ENCODE results near the gene BMPR2. TPM values are rescaled to one million over a fixed set of nuclear protein-coding genes. Genes with fewer than 3 reads are reported as not detected.
"Not testable (repeated sequence)": the region's sequence is repeated elsewhere in the genome, so short reads cannot be mapped to it uniquely, and the experiment has no call there.

Gene BMPR2
- total and polyA plus RNA-seq, 2 experiments from 2014 or later, result 12.5 to 42.2 TPM

DNA sequence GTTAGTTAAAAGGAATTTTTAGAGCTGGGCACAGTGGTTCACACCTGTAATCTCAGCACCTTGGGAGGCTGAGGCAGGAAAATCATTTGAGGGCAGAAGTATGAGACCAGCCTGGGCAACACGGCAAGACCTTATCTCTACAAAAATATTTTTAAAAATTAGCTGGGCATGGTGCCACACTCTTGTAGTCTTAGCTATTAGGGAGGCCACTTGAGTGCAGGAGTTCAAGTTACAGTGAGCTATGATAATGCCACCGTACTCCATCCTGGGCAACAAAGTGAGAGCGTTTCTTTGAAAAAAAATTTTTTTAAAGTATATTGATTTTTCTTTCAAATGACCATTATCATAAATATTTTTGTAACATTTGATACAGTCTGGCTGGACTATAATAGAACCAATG, 165.0 kb downstream of the BMPR2 start:
- H3K27ac ChIP-seq, result no peak overlapping the region
- no peaks in the 10 kb centered on the region for H3K9me2 ChIP-seq (replicated peaks; ENCODE audit: insufficient read depth)
- no peak overlapping the region for H3K4me2 ChIP-seq
- no peak overlapping the region for H3K4me3 ChIP-seq
- no peaks in the 10 kb centered on the region for H3K36me3 ChIP-seq (replicated peaks; ENCODE audit: insufficient read depth, low read depth)
- WGBS (ENCODE audit: low lambda C conversion rate, missing lambda C conversion rate), result 88% methylated on average over 3 of the region's 3 CpGs
- H3K4me1 ChIP-seq (ENCODE audit: insufficient read depth), result no peaks in the 10 kb centered on the region
- no peak overlapping the region for H2AFZ ChIP-seq
- H4K20me1 ChIP-seq (ENCODE audit: insufficient read depth, poor library complexity, severe bottlenecking), result no peaks in the 10 kb centered on the region
- H3K9me3 ChIP-seq (ENCODE audit: low read depth), result no peaks in the 10 kb centered on the region
- TF ChIP-seq, protein P1, sequence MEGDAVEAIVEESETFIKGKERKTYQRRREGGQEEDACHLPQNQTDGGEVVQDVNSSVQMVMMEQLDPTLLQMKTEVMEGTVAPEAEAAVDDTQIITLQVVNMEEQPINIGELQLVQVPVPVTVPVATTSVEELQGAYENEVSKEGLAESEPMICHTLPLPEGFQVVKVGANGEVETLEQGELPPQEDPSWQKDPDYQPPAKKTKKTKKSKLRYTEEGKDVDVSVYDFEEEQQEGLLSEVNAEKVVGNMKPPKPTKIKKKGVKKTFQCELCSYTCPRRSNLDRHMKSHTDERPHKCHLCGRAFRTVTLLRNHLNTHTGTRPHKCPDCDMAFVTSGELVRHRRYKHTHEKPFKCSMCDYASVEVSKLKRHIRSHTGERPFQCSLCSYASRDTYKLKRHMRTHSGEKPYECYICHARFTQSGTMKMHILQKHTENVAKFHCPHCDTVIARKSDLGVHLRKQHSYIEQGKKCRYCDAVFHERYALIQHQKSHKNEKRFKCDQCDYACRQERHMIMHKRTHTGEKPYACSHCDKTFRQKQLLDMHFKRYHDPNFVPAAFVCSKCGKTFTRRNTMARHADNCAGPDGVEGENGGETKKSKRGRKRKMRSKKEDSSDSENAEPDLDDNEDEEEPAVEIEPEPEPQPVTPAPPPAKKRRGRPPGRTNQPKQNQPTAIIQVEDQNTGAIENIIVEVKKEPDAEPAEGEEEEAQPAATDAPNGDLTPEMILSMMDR (IDR thresholded peaks at IDR 0.05; ENCODE audit: poor library complexity), result no peak
- TF ChIP-seq EZH2phosphoT487 (IDR thresholded peaks at IDR 0.05; ENCODE audit: low read depth, severe bottlenecking, unreplicated experiment) (no peak), EZH2 (IDR thresholded peaks at IDR 0.05; ENCODE audit: borderline replicate concordance) (no peak)
- H3K27me3 ChIP-seq, result no peaks in the 10 kb centered on the region
- DNase-seq (ENCODE audit: low spot score), result no peak
- no peaks in the 10 kb centered on the region for H3K79me2 ChIP-seq

DNA sequence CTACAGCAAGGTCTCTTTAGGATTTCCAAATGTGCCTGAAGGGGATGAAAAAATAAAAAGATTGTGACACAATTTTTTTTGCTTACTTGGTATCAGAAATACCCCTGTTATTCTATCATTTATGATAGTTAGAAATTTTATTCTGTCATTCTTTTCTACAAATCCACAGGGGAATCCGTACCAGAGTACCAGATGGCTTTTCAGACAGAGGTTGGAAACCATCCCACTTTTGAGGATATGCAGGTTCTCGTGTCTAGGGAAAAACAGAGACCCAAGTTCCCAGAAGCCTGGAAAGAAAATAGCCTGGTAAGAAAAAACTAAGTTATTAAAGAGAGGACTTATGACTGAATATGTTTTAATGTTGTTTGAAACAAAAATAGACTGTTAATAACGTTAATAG, 166.0 kb downstream of the BMPR2 start:
- Histone ChIP-seq H3K4me3 (no peak overlapping the region), H3K9me2 (replicated peaks; ENCODE audit: insufficient read depth) (no peaks in the 10 kb centered on the region), H3K4me1 (ENCODE audit: insufficient read depth) (no peaks in the 10 kb centered on the region), H3K9me3 (ENCODE audit: low read depth) (no peaks in the 10 kb centered on the region), H3K27me3 (no peaks in the 10 kb centered on the region), H3K27ac (no peak overlapping the region), H4K20me1 (ENCODE audit: insufficient read depth, poor library complexity, severe bottlenecking) (no peaks in the 10 kb centered on the region), H3K79me2 (no peaks in the 10 kb centered on the region), H2AFZ (no peak overlapping the region), H3K4me2 (no peak overlapping the region), H3K36me3 (replicated peaks; ENCODE audit: insufficient read depth, low read depth) (no peaks in the 10 kb centered on the region)
- DNase-seq (ENCODE audit: low spot score), result peak; percentile 34
- 88% methylated on average over 3 of the region's 3 CpGs for WGBS (ENCODE audit: low lambda C conversion rate, missing lambda C conversion rate)
- TF ChIP-seq, protein P1 (IDR thresholded peaks at IDR 0.05; ENCODE audit: poor library complexity), result no peak
- no peak for TF ChIP-seq EZH2phosphoT487 (IDR thresholded peaks at IDR 0.05; ENCODE audit: low read depth, severe bottlenecking, unreplicated experiment)
- TF ChIP-seq EZH2 (IDR thresholded peaks at IDR 0.05; ENCODE audit: borderline replicate concordance), result no peak

DNA sequence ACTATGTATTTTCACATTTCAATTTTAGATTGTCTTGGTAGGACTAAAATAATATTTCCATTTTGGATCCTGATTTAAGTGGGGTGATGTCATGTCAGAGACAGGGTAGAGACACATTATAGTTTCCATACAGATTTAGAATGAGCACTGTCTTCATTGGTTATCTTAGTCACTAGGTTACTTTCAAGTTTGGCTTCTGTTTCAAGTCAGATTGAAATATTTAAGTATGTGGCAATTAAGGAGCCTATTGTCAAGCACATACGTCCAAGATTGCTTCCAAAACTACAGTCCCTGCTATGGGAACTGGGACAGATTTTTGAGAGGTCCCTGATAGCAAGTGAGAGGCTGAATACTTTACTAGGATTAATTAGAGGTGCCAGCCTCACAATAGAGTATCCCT, 169.4 kb downstream of the BMPR2 start:
- no peaks in the 10 kb centered on the region for H3K36me3 ChIP-seq (replicated peaks; ENCODE audit: insufficient read depth, low read depth)
- TF ChIP-seq, protein P1 (IDR thresholded peaks at IDR 0.05; ENCODE audit: poor library complexity), result no peak
- no peak for TF ChIP-seq EZH2 (IDR thresholded peaks at IDR 0.05; ENCODE audit: borderline replicate concordance)
- no peak for TF ChIP-seq EZH2phosphoT487 (IDR thresholded peaks at IDR 0.05; ENCODE audit: low read depth, severe bottlenecking, unreplicated experiment)
- no peak overlapping the region for H3K4me2 ChIP-seq
- H3K4me3 ChIP-seq, result no peak overlapping the region
- no peaks in the 10 kb centered on the region for H3K27me3 ChIP-seq
- H3K4me1 ChIP-seq (ENCODE audit: insufficient read depth), result no peaks in the 10 kb centered on the region
- H3K9me3 ChIP-seq (ENCODE audit: low read depth), result no peaks in the 10 kb centered on the region
- no peaks in the 10 kb centered on the region for H4K20me1 ChIP-seq (ENCODE audit: insufficient read depth, poor library complexity, severe bottlenecking)
- H3K27ac ChIP-seq, result no peak overlapping the region
- H2AFZ ChIP-seq, result no peak overlapping the region
- DNase-seq (ENCODE audit: low spot score), result no peak
- no peaks in the 10 kb centered on the region for H3K79me2 ChIP-seq
- 66% methylated on average over 1 of the region's 1 CpG for WGBS (ENCODE audit: low lambda C conversion rate, missing lambda C conversion rate)
- H3K9me2 ChIP-seq (replicated peaks; ENCODE audit: insufficient read depth), result no peaks in the 10 kb centered on the region

DNA sequence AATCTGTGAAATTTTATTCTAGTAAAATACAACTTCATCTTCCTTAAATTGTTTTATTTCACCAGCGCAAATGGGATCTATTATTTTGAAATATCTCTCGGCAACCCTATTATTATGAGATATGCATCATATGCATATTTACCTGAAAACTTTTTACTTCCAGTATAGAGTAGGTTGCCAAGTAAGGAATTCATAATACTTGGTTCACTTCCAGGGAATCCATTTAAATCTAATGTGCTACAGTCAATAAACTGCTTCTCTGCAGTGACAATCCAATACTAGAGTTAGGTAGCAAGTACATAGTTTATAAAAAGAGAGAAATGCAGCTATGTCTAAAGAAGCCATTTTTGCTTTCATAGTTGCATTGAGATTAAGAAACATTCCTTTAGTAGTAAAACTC, 169.8 kb downstream of the BMPR2 start:
- Histone ChIP-seq H3K4me2 (no peak overlapping the region), H3K9me3 (ENCODE audit: low read depth) (no peaks in the 10 kb centered on the region), H3K9me2 (replicated peaks; ENCODE audit: insufficient read depth) (no peaks in the 10 kb centered on the region), H2AFZ (no peak overlapping the region), H3K4me3 (no peak overlapping the region), H3K36me3 (replicated peaks; ENCODE audit: insufficient read depth, low read depth) (no peaks in the 10 kb centered on the region), H3K79me2 (no peaks in the 10 kb centered on the region), H4K20me1 (ENCODE audit: insufficient read depth, poor library complexity, severe bottlenecking) (no peaks in the 10 kb centered on the region), H3K27me3 (no peaks in the 10 kb centered on the region), H3K27ac (no peak overlapping the region), H3K4me1 (ENCODE audit: insufficient read depth) (no peaks in the 10 kb centered on the region)
- no peak for DNase-seq (ENCODE audit: low spot score)
- 93% methylated on average over 2 of the region's 2 CpGs for WGBS (ENCODE audit: low lambda C conversion rate, missing lambda C conversion rate)
- TF ChIP-seq, protein P1 (IDR thresholded peaks at IDR 0.05; ENCODE audit: poor library complexity), result no peak
- no peak for TF ChIP-seq EZH2phosphoT487 (IDR thresholded peaks at IDR 0.05; ENCODE audit: low read depth, severe bottlenecking, unreplicated experiment)
- no peak for TF ChIP-seq EZH2 (IDR thresholded peaks at IDR 0.05; ENCODE audit: borderline replicate concordance)

DNA sequence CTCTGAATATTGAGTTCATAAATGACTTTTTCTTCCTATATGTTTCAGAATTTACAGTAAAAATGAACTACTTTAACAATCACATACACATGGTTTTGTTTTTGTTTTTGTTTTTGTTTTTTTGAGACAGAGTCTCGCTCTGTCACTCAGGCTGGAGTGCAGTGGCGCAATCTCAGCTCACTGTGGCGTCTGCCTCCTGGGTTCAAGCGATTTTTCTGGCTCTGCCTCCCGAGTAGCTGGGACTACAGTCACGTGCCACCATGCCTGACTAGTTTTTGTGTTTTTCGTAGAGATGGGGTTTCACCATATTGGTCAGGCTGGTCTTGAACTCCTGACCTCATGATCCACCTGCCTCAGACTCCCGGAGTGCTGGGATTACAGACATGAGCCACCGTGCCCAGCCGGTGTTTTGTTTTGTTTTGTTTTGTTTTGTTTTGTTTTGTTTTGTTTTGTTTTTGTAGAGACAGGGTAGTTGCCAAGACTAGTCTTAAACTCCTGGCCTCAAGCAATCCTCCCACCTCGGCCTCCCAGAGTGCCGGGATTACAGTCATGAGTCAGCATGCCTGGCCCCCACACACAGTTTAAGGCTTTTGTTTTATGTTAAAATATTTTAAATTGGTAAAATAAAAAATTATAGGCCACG, 170.5 kb downstream of the BMPR2 start:
- H3K27ac ChIP-seq; H3K36me3 ChIP-seq (replicated peaks; ENCODE audit: insufficient read depth, low read depth); H3K79me2 ChIP-seq; H3K27me3 ChIP-seq; H3K4me2 ChIP-seq; H3K4me3 ChIP-seq; H3K4me1 ChIP-seq (ENCODE audit: insufficient read depth); H3K9me2 ChIP-seq (replicated peaks; ENCODE audit: insufficient read depth); H4K20me1 ChIP-seq (ENCODE audit: insufficient read depth, poor library complexity, severe bottlenecking); H3K9me3 ChIP-seq (ENCODE audit: low read depth); H2AFZ ChIP-seq; DNase-seq (ENCODE audit: low spot score): not testable (repeated sequence)
- WGBS (ENCODE audit: low lambda C conversion rate, missing lambda C conversion rate), result 95% methylated on average over 13 of the region's 13 CpGs

All from hepatocyte (in vitro differentiated cells).